Activated T-cell treated with anti-CD3 and anti-CD28 coated beads for 48 hours (primary cell): ENCODE data around the gene ABCA7.
A peak's percentile ranks its signal among the peaks of the same experiment; 100 is the strongest.

ENCODE experiments used
- DNase-seq: peaks from one replicate; pipeline ENCODE4 v3.0.0-alpha.2; 2020; ENCODE audit warnings: low read depth

ABCA7 gene

GRCh38 chr19:1088416-1089010 is 48.6 kb downstream of the ABCA7 start:
- DNase-seq = no peak

GRCh38 chr19:1089126-1089771 is 49.3 kb downstream of the ABCA7 start:
- DNase-seq = no peak

- DNase-seq = no peak
Observed at GRCh38 chr19:1089891-1090290, 50.0 kb downstream of the ABCA7 start.

- DNase-seq = no peak
Observed at GRCh38 chr19:1090731-1091543, 51.0 kb downstream of the ABCA7 start.

- DNase-seq = no peak
Observed at GRCh38 chr19:1091544-1092175, 51.8 kb downstream of the ABCA7 start.

- no peak for DNase-seq
Observed at GRCh38 chr19:1093330-1093729, 53.4 kb downstream of the ABCA7 start.

- DNase-seq = no peak
Observed at GRCh38 chr19:1093811-1094553, 54.1 kb downstream of the ABCA7 start.

GRCh38 chr19:1094655-1094977 is 54.7 kb downstream of the ABCA7 start:
- no peak for DNase-seq

GRCh38 chr19:1094978-1095701 is 55.2 kb downstream of the ABCA7 start, which contains the start of gene POLR2E:
TSS of gene POLR2E (minus strand) at chr19:1095375. CDS start at chr19:1095315, 60 bp downstream.
- DNase-seq = peak; percentile 97

- DNase-seq = no peak
Observed at GRCh38 chr19:1097810-1098176, 57.9 kb downstream of the ABCA7 start.

- no peak for DNase-seq
Observed at GRCh38 chr19:1098177-1099051, 58.5 kb downstream of the ABCA7 start.

GRCh38 chr19:1101337-1101698 is 61.4 kb downstream of the ABCA7 start:
- no peak for DNase-seq

GRCh38 chr19:1102407-1103131 is 62.7 kb downstream of the ABCA7 start:
- peak; percentile 71 for DNase-seq

GRCh38 chr19:1103132-1103707 is 63.3 kb downstream of the ABCA7 start:
- no peak for DNase-seq

- DNase-seq = peak; percentile 98
Observed at GRCh38 chr19:1103708-1104310, 63.9 kb downstream of the ABCA7 start, which contains the start of gene GPX4. TSS of gene GPX4 (plus strand) at chr19:1103994. CDS start at chr19:1104044, 50 bp downstream.

- peak; percentile 73 for DNase-seq
Observed at GRCh38 chr19:1104311-1105007, 64.6 kb downstream of the ABCA7 start.

GRCh38 chr19:1105008-1105872 is 65.3 kb downstream of the ABCA7 start:
- no peak for DNase-seq
